GM19372 (cell line): ENCODE measurements around the gene MCEMP1.

Experiments used
- ATAC-seq: cut with Tn5 transposase; IDR thresholded peaks from one replicate; pipeline ENCODE4 v1.9.1; 2021; ENCODE audit warnings: mild to moderate bottlenecking, low read depth, moderate library complexity; ENCODE audit not compliant: unreplicated experiment

Gene MCEMP1

GRCh38 chr19:7718668-7719067 lies 41.8 kb downstream of the MCEMP1 start:
- no peak for ATAC-seq

DNA sequence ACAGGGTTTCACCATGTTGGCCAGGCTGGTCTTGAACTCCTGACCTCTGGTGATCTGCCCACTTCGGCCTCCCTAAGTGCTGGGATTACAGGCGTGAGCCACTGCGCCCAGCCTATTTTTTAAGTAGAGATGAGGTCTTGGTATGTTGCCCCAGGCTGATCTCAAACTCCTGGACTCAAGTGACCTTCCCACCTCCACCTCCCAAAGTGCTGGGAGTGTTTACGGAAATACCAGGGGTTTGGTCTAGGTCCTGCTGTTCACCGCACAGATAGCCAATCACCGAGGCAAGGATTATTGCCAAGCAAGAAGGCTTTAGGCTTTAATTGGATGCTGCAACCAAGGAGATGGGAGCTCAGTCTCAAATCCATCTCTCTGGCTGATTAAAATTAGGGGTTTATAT lies 43.5 kb downstream of the MCEMP1 start:
- no peak for ATAC-seq

DNA sequence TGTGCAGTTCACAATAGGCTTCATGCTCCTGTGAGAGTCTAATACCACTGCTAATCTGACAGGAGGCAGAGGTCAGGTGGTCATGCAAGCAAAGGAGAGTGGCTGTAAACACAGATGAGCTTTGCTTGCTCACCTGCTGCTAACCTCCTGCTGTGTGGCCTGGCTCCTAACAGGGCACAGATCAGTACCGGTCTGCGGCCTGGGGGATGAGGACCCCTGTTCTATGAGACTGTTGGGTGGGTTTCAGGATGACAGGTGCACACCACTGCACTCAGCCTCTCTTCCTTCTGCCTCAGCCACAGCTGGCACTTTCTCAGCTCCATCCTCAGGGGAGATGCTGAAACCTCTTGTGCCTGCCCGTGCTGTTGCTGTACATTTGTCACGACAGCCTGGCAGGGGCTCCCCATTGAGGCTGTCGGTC lies 45.4 kb downstream of the MCEMP1 start:
- ATAC-seq = no peak

GRCh38 chr19:7725791-7726190 lies 48.9 kb downstream of the MCEMP1 start:
- no peak for ATAC-seq

DNA sequence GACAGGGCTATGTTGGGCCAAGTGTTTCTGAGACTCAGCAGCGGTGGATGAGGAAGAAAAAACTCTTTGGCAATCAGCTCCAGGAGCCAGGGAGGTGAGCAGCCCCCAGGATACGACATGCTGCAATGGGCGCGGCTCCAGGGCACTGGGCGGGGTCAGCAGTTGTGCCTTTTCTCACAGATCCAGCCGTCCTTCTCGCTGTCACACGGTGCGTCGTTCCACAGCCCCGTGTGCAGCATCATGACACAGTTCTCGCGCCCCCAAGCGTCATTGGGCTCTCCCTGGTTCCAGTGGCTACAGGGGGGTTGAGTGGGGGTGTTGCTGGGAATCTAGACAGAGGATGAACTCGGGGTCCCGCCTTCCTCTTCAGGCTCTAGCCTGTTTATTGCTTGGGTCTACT lies 52.3 kb downstream of the MCEMP1 start:
- ATAC-seq = no peak
